H1 (cell line): ENCODE data around the gene CDC42EP2. TPM values are rescaled to one million over a fixed set of nuclear protein-coding genes. Genes with fewer than 3 reads are reported as not detected.

Experiments used
- BCL11A ChIP-seq, 2 experiments: IDR thresholded peaks; one replicate each; pipeline ENCODE4 v1.6.1; 2011; ENCODE audit warnings: low read depth in 2 of 2, low read length in 2 of 2, mild to moderate bottlenecking in 2 of 2
- CBX8 ChIP-seq: fragments of 300-800, 300-1000 bp; sonication (generic); IDR thresholded peaks from 2 replicates; pipeline ENCODE4 v1.7.1; 2016; ENCODE audit warnings: low read depth, low read length, borderline replicate concordance
- CHD1 ChIP-seq: IDR thresholded peaks from 2 replicates; pipeline ENCODE4 v1.6.1; 2012; ENCODE audit warnings: low read depth, low read length, improper control_type of control experiment
- NRF1 ChIP-seq: IDR thresholded peaks from 2 replicates; pipeline ENCODE4 v1.6.1; 2011; ENCODE audit warnings: mild to moderate bottlenecking, low read depth, low read length, improper control_type of control experiment
- POLR2A ChIP-seq, 2 experiments: IDR thresholded peaks; 1 replicate in 1 of 2; 2 replicates in 1 of 2; pipeline ENCODE4 v1.6.1; 2011; ENCODE audit warnings: low read depth in 2 of 2, low read length in 2 of 2, mild to moderate bottlenecking in 2 of 2; ENCODE audit errors: control extremely low read depth in 1 of 2
- polyA plus RNA-seq, 7 experiments: library from polyadenylated mRNA; depleted of rRNA in 3 of 7; stranded (reverse) in 5 of 7; unstranded in 2 of 7; fragments of >200 nt in 5 of 7; fragments of 200-250 nt in 2 of 7; gene quantifications; 1 replicate in 5 of 7; 2 replicates in 1 of 7; 4 replicates in 1 of 7; pipeline versions ENCODE4 v1.2.1 to v1.2.3, GENCODE V29; 2011 to 2013; ENCODE audit warnings: missing spikeins in 2 of 7, mixed read lengths in 2 of 7
- total RNA-seq: library from RNA; stranded (reverse); fragmentation: NEBNext Ultra II Directional; extraction: Animal tissue kit (Norgen Biotek cat#: 25700); gene quantifications from 2 replicates; pipeline ENCODE4 v1.2.1, GENCODE V29; 2021
- TF ChIP-seq, protein P1 (sequence below): IDR thresholded peaks from 2 replicates; pipeline ENCODE4 v1.6.1; 2011; ENCODE audit warnings: low read length, improper control_type of control experiment

CDC42EP2 gene
- total and polyA plus RNA-seq, 2 of the 8 experiments (the other 6 are each of a cell fraction or from before 2014, with no cell fraction given): 11.8 to 13.3 TPM

DNA sequence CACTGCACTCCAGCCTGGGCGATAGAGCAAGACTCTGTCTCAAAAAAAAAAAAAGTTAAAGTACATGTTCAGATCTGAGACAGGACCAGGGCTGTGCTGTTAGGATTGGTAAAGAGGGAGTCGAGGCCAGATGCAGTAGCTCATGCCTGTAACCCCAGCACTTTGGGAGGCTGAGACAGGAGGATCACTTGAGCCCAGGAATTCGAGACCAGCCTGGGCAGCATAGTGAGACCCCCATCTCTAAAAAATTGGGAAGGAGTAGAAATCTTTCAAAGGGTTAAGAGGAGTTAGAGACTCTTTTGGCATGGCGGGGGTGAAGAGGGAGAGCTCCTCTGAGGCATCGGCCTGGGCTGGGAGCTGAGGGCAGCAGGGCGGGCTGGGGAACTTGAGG is 56.0 kb downstream of the CDC42EP2 start (continued):
- no peak for TF ChIP-seq CHD1
- no peak for TF ChIP-seq POLR2A (IDR thresholded peaks at IDR 0.05; ENCODE audit: control extremely low read depth in 1 of 2, low read depth in 2 of 2, low read length in 2 of 2)
- no peak for TF ChIP-seq BCL11A (IDR thresholded peaks at IDR 0.05; ENCODE audit: low read depth in 2 of 2, low read length in 2 of 2)
- TF ChIP-seq, protein P1, sequence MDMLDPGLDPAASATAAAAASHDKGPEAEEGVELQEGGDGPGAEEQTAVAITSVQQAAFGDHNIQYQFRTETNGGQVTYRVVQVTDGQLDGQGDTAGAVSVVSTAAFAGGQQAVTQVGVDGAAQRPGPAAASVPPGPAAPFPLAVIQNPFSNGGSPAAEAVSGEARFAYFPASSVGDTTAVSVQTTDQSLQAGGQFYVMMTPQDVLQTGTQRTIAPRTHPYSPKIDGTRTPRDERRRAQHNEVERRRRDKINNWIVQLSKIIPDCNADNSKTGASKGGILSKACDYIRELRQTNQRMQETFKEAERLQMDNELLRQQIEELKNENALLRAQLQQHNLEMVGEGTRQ: no peak
- no peak for TF ChIP-seq NRF1
- no peak for TF ChIP-seq CBX8

Other genes with a start within 250 kb of the CDC42EP2 start
- 87.0 and 90.0 TPM in 2 replicates for gene CDCA5, start 230.8 kb upstream of the CDC42EP2 start, total RNA-seq
- 39.2 and 53.7 TPM in 2 replicates for gene CDCA5, start 230.8 kb upstream of the CDC42EP2 start, polyA plus RNA-seq (2011; rRNA removed)
- 21.4 and 21.5 TPM in 2 replicates for gene ZFPL1, start 230.6 kb upstream of the CDC42EP2 start, total RNA-seq
- gene ZFPL1, start 230.6 kb upstream of the CDC42EP2 start, polyA plus RNA-seq (2011; rRNA removed): 76.8 and 103 TPM in 2 replicates
- gene VPS51, start 218.7 kb upstream of the CDC42EP2 start, total RNA-seq: 97.4 and 108 TPM in 2 replicates
- 142 and 193 TPM in 2 replicates for gene VPS51, start 218.7 kb upstream of the CDC42EP2 start, polyA plus RNA-seq (2011; rRNA removed)
- 40.1 and 42.4 TPM in 2 replicates for gene TM7SF2, start 203.0 kb upstream of the CDC42EP2 start, total RNA-seq
- 96.0 and 141 TPM in 2 replicates for gene TM7SF2, start 203.0 kb upstream of the CDC42EP2 start, polyA plus RNA-seq (2011; rRNA removed)
- 13.0 and 14.8 TPM in 2 replicates for gene ZNHIT2, start 197.2 kb upstream of the CDC42EP2 start, total RNA-seq
- 16.1 and 23.4 TPM in 2 replicates for gene ZNHIT2, start 197.2 kb upstream of the CDC42EP2 start, polyA plus RNA-seq (2011; rRNA removed)
- 860 and 896 TPM in 2 replicates for gene FAU, start 192.7 kb upstream of the CDC42EP2 start, total RNA-seq
- 826 and 846 TPM in 2 replicates for gene FAU, start 192.7 kb upstream of the CDC42EP2 start, polyA plus RNA-seq (2011; rRNA removed)
- 54.0 and 55.3 TPM in 2 replicates for gene MRPL49, start 192.5 kb upstream of the CDC42EP2 start, total RNA-seq
- 77.8 and 84.8 TPM in 2 replicates for gene MRPL49, start 192.5 kb upstream of the CDC42EP2 start, polyA plus RNA-seq (2011; rRNA removed)
- 29.4 and 34.0 TPM in 2 replicates for gene SYVN1, start 180.3 kb upstream of the CDC42EP2 start, total RNA-seq
- gene SYVN1, start 180.3 kb upstream of the CDC42EP2 start, polyA plus RNA-seq (2011; rRNA removed): 27.8 and 37.5 TPM in 2 replicates
- not detected in 2 replicates for gene SPDYC, start 144.6 kb upstream of the CDC42EP2 start, total RNA-seq
- gene SPDYC, start 144.6 kb upstream of the CDC42EP2 start, polyA plus RNA-seq (2011; rRNA removed): 0.15 and 0.31 TPM in 2 replicates
- gene CAPN1, start 132.9 kb upstream of the CDC42EP2 start, total RNA-seq: 194 and 200 TPM in 2 replicates
- gene CAPN1, start 132.9 kb upstream of the CDC42EP2 start, polyA plus RNA-seq (2011; rRNA removed): 233 and 337 TPM in 2 replicates
- 31.2 and 34.6 TPM in 2 replicates for gene POLA2, start 52.9 kb upstream of the CDC42EP2 start, total RNA-seq
- 48.1 and 55.9 TPM in 2 replicates for gene POLA2, start 52.9 kb upstream of the CDC42EP2 start, polyA plus RNA-seq (2011; rRNA removed)
- 67.2 and 79.2 TPM in 2 replicates for gene DPF2, start 19.0 kb downstream of the CDC42EP2 start, total RNA-seq
- gene DPF2, start 19.0 kb downstream of the CDC42EP2 start, polyA plus RNA-seq (2011; rRNA removed): 53.6 and 88.1 TPM in 2 replicates
- gene TIGD3, start 39.9 kb downstream of the CDC42EP2 start, total RNA-seq: 0.88 and 1.3 TPM in 2 replicates
- 1.1 TPM in 2 replicates for gene TIGD3, start 39.9 kb downstream of the CDC42EP2 start, polyA plus RNA-seq (2011; rRNA removed)
- 0.54 and 0.61 TPM in 2 replicates for gene SLC25A45, start 67.8 kb downstream of the CDC42EP2 start, total RNA-seq
- gene SLC25A45, start 67.8 kb downstream of the CDC42EP2 start, polyA plus RNA-seq (2011; rRNA removed): 0.59 and 0.97 TPM in 2 replicates
- gene FRMD8, start 71.8 kb downstream of the CDC42EP2 start, total RNA-seq: 16.7 and 19.2 TPM in 2 replicates
- 15.0 and 23.4 TPM in 2 replicates for gene FRMD8, start 71.8 kb downstream of the CDC42EP2 start, polyA plus RNA-seq (2011; rRNA removed)
- gene NEAT1, start 107.9 kb downstream of the CDC42EP2 start, total RNA-seq: 10.4 and 10.7 TPM in 2 replicates
- 1.6 and 2.4 TPM in 2 replicates for gene NEAT1, start 107.9 kb downstream of the CDC42EP2 start, polyA plus RNA-seq (2011; rRNA removed)
- 911 and 984 TPM in 2 replicates for gene MALAT1, start 184.2 kb downstream of the CDC42EP2 start, total RNA-seq
- gene MALAT1, start 184.2 kb downstream of the CDC42EP2 start, polyA plus RNA-seq (2011; rRNA removed): 115 and 138 TPM in 2 replicates
- 59.4 and 59.8 TPM in 2 replicates for gene SCYL1, start 210.2 kb downstream of the CDC42EP2 start, total RNA-seq
- 77.7 and 111 TPM in 2 replicates for gene SCYL1, start 210.2 kb downstream of the CDC42EP2 start, polyA plus RNA-seq (2011; rRNA removed)
- 12.8 and 15.3 TPM in 2 replicates for gene LTBP3, start 243.5 kb downstream of the CDC42EP2 start, total RNA-seq
- gene LTBP3, start 243.5 kb downstream of the CDC42EP2 start, polyA plus RNA-seq (2011; rRNA removed): 17.8 and 25.2 TPM in 2 replicates